Neural crest cell (in vitro differentiated cells): Measurements from ENCODE around the gene MEF2C. TPM values are rescaled to one million over a fixed set of nuclear protein-coding genes. Genes with fewer than 3 reads are reported as not detected.

Source experiments
- DNase-seq: peaks from one replicate; pipeline ENCODE4 v3.0.0; 2021; ENCODE audit warnings: low read depth, mixed read lengths, low spot score
- H3K27ac Mint-ChIP-seq: one replicate; pipeline ENCODE4 v1.8.0; 2021; ENCODE audit warnings: mild to moderate bottlenecking, mixed read lengths; ENCODE audit not compliant: unreplicated experiment
- H3K27me3 Mint-ChIP-seq: 2 replicates; pipeline ENCODE4 v1.8.0; 2021; ENCODE audit warnings: low read depth, mild to moderate bottlenecking, mixed read lengths
- H3K36me3 Mint-ChIP-seq: 2 replicates; pipeline ENCODE4 v1.8.0; 2021; ENCODE audit warnings: low read depth, mild to moderate bottlenecking, mixed read lengths
- H3K4me1 Mint-ChIP-seq: 2 replicates; pipeline ENCODE4 v1.8.0; 2021; ENCODE audit warnings: mixed read lengths
- H3K4me3 Mint-ChIP-seq: one replicate; pipeline ENCODE4 v1.8.0; 2021; ENCODE audit warnings: mild to moderate bottlenecking, mixed read lengths
- H3K9me3 Mint-ChIP-seq: 2 replicates; pipeline ENCODE4 v1.8.0; 2021; ENCODE audit warnings: mixed read lengths
- CTCF ChIP-seq: fragments of 200-600 bp; sonication (generic); conservative IDR thresholded peaks from 2 replicates; pipeline ENCODE4 v1.5.0; 2021; ENCODE audit warnings: antibody characterized with exemption, mild to moderate bottlenecking
- total RNA-seq: library from RNA; stranded (reverse); gene quantifications from 2 replicates; pipeline ENCODE4 v1.2.1, GENCODE V29; 2021

Gene MEF2C
- total RNA-seq, 1 donor from 2014 or later, result 46.0 TPM

DNA sequence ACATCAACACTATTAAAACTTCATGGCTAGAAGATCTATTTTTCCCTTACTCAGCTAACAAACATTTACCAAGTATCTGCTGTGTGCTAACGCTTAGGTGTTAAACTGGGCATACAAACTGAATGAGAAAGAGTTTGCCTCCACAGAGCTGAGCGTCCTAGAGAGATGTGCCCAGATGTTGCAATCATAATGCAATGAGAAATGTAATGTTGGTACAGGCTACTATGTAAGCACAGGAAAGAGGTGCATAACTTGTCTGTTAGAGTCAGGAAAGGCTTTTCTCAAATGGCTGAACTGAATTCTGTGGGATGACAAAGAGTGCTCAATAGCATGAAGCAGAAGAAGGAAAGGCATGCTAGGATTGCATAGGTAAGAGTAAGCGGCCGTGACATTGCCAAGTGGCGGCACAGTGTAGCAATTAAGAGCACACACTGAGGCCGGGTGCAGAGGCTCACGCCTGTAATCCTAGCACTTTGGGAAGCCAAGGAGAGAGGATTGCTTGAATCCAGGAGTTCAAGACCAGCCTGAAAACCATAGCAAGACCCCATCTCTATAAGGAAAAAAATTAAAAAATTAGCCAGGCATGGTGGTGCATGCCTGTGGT lies 137.8 kb downstream of the MEF2C start:
- no peak for DNase-seq
- TF ChIP-seq CTCF, result no peak
- Mint-ChIP-seq H3K27me3 (no peaks in the 10 kb centered on the region), H3K4me1 (no peaks in the 10 kb centered on the region), H3K9me3 (no peaks in the 10 kb centered on the region), H3K27ac (no peak overlapping the region), H3K4me3 (no peak overlapping the region), H3K36me3 (no peaks in the 10 kb centered on the region)

DNA sequence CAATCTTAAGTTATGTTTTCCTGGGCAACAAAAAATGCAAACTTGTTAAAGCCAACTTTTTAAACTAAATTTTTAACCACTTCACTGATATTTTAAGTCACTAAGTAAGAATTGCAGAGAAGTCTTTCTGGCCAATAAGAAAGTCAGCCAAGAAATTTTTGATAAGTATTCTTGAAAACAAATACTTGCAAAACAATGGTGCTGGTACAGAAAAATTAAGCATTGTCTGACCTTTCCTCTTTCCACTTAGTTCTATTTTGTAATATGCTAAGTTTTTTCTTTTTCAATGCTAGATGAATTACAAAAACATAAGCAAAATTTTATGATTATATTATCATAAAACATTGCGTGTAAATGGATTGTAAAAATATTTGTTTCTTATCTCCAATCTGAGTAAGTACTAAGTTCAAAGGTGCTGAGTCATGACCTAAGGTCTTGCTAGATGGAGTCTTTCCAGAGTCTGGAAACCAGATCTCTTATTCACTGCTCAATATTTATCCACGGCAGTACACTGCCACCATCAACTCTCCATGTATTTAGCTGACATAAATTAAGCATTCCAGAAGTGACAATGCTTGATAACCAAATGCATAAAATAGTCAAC lies 139.7 kb downstream of the MEF2C start:
- Mint-ChIP-seq H3K9me3 (no peaks in the 10 kb centered on the region), H3K36me3 (no peaks in the 10 kb centered on the region), H3K27me3 (no peaks in the 10 kb centered on the region), H3K27ac (no peak overlapping the region), H3K4me1 (no peaks in the 10 kb centered on the region), H3K4me3 (no peak overlapping the region)
- DNase-seq, result no peak
- TF ChIP-seq CTCF, result no peak

DNA sequence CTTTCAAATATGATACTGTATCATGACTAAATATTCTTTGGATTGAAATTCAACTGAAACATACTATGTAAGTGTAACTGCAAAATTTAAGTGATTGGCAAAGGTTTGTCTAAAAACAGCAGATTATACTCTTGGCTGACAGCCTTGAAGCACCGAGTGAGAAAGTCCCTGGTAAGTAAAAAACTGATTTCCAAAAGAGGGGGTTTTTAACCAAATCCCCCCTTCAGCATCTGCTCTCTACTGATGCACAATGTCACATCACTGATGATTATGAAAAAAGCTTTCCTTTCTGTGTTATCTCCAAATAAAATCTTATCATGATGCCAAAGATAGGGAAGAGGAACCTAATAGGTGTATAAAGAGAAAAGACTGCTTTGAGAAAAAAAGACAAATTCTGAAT lies 141.0 kb downstream of the MEF2C start:
- no peak for DNase-seq
- no peaks in the 10 kb centered on the region for H3K36me3 Mint-ChIP-seq
- no peak overlapping the region for H3K27ac Mint-ChIP-seq
- H3K4me1 Mint-ChIP-seq, result no peaks in the 10 kb centered on the region
- H3K4me3 Mint-ChIP-seq, result no peak overlapping the region
- no peaks in the 10 kb centered on the region for H3K9me3 Mint-ChIP-seq
- no peaks in the 10 kb centered on the region for H3K27me3 Mint-ChIP-seq
- no peak for TF ChIP-seq CTCF

- H3K9me3 Mint-ChIP-seq, result no peaks in the 10 kb centered on the region
- H3K27ac Mint-ChIP-seq, result no peak overlapping the region
- no peaks in the 10 kb centered on the region for H3K36me3 Mint-ChIP-seq
- TF ChIP-seq CTCF, result no peak
- no peak overlapping the region for H3K4me3 Mint-ChIP-seq
- DNase-seq, result no peak
- no peaks in the 10 kb centered on the region for H3K4me1 Mint-ChIP-seq
- no peaks in the 10 kb centered on the region for H3K27me3 Mint-ChIP-seq
Measured at GRCh38 chr5:88740604-88741185, 142.3 kb downstream of the MEF2C start.

- H3K36me3 Mint-ChIP-seq, result peaks cover 5% of the 10 kb centered on the region
- H3K4me1 Mint-ChIP-seq, result peaks cover 11% of the 10 kb centered on the region
- DNase-seq, result no peak
- TF ChIP-seq CTCF, result no peak
- H3K27me3 Mint-ChIP-seq, result no peaks in the 10 kb centered on the region
- H3K9me3 Mint-ChIP-seq, result no peaks in the 10 kb centered on the region
- H3K4me3 Mint-ChIP-seq, result no peak overlapping the region
- no peak overlapping the region for H3K27ac Mint-ChIP-seq
Measured at GRCh38 chr5:88736494-88736893, 146.5 kb downstream of the MEF2C start.
